Astrocyte (in vitro differentiated cells and primary cell): Measurements from ENCODE around the gene SLC29A1.

Experiments used
- EZH2 ChIP-seq: IDR thresholded peaks from 2 replicates; pipeline ENCODE4 v1.6.1; 2012; ENCODE audit warnings: mild to moderate bottlenecking, low read length, inconsistent platforms; ENCODE audit not compliant: insufficient read depth
- TF ChIP-seq, protein P1 (sequence below): IDR thresholded peaks from 2 replicates; pipeline ENCODE4 v1.5.1; 2011; ENCODE audit warnings: low read depth, mild to moderate bottlenecking, inconsistent platforms, low read length, moderate library complexity; ENCODE audit not compliant: insufficient read depth

- TF ChIP-seq, protein P1, sequence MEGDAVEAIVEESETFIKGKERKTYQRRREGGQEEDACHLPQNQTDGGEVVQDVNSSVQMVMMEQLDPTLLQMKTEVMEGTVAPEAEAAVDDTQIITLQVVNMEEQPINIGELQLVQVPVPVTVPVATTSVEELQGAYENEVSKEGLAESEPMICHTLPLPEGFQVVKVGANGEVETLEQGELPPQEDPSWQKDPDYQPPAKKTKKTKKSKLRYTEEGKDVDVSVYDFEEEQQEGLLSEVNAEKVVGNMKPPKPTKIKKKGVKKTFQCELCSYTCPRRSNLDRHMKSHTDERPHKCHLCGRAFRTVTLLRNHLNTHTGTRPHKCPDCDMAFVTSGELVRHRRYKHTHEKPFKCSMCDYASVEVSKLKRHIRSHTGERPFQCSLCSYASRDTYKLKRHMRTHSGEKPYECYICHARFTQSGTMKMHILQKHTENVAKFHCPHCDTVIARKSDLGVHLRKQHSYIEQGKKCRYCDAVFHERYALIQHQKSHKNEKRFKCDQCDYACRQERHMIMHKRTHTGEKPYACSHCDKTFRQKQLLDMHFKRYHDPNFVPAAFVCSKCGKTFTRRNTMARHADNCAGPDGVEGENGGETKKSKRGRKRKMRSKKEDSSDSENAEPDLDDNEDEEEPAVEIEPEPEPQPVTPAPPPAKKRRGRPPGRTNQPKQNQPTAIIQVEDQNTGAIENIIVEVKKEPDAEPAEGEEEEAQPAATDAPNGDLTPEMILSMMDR = no peak
- no peak for TF ChIP-seq EZH2
Observed at GRCh38 chr6:44189257-44189656, 34.1 kb upstream of the SLC29A1 start.
